Pancreas (tissue), 10 donors: ENCODE data around the gene MORN4. TPM values are rescaled to one million over a fixed set of nuclear protein-coding genes. Genes with fewer than 3 reads are reported as not detected.
A peak's percentile ranks its signal among the peaks of the same experiment; 100 is the strongest.
"Not testable (repeated sequence)": the region's sequence is repeated elsewhere in the genome, so short reads cannot be mapped to it uniquely, and the experiment has no call there.

Experiments
- ATAC-seq, 4 donors: fragments of 200-7000 bp; cut with Tn5 transposase; one replicate each; pipeline versions ENCODE4 v1.8.0 to v1.9.1; 2020; ENCODE audit warnings: mild to moderate bottlenecking in 4 of 4, moderate library complexity in 4 of 4
- DNase-seq, 6 donors: peaks; one replicate each; pipeline ENCODE4 v3.0.0-alpha.2; 2020
- FAIRE-seq: peaks from 2 replicates; lab custom pipeline; 2012; peaks lifted over from hg19 to GRCh38; lab: Jason Lieb, UNC
- H3K27ac ChIP-seq, 4 donors: fragments of 200-600 bp; sonication (generic); 1 replicate in 3 of 4; 2 replicates in 1 of 4; pipeline versions ENCODE4 v1.5.0 to v1.8.0; 2020
- H3K27me3 ChIP-seq, 4 donors: fragments of 200-600 bp; one replicate each; pipeline ENCODE4 v1.8.0; 2021
- H3K36me3 ChIP-seq, 3 donors: fragments of 200-600 bp; sonication (generic) in 1 of 3; one replicate each; pipeline versions ENCODE4 v1.5.0 to v1.8.0; 2020 to 2021
- H3K4me1 ChIP-seq, 3 donors: fragments of 200-600 bp; one replicate each; pipeline ENCODE4 v1.8.0; 2021
- H3K4me3 ChIP-seq, 4 donors: fragments of 200-600 bp; sonication (generic) in 2 of 4; one replicate each; pipeline versions ENCODE4 v1.5.0 to v1.8.0; 2020 to 2021
- H3K9me3 ChIP-seq, 4 donors: fragments of 200-600 bp; one replicate each; pipeline ENCODE4 v1.8.0; 2021
- CTCF ChIP-seq, 4 donors: fragments of 200-600 bp; sonication (generic) in 3 of 4; IDR thresholded peaks; one replicate each; pipeline versions ENCODE4 v1.5.0 to v1.8.0; 2021; ENCODE audit warnings: antibody characterized with exemption in 4 of 4
- WGBS, 2 donors: extraction: QIAGEN DNeasy Blood & Tissue Kit; methylation state at CpG; one replicate each; pipeline ENCODE4 v1.1.7; 2013; 5-methylcytosine and 5-hydroxymethylcytosine counted together
- intact Hi-C, 3 donors: fragments of 100-400 bp; cut with DNase I; formaldehyde crosslinking; loops; one replicate each; pipeline versions ENCODE4 v1.11.1 to v1.14.2; 2022
- polyA plus RNA-seq, 2 donors: library from polyadenylated mRNA; stranded (reverse); fragments of 200-250 nt; gene quantifications; one replicate each; pipeline ENCODE4 v1.2.3, GENCODE V29; 2013
- total RNA-seq, 6 donors: library from RNA; stranded (reverse); fragmentation: NEBNext Ultra II Directional in 4 of 6; extraction: Animal tissue kit (Norgen Biotek cat#: 25700) in 4 of 6; gene quantifications; one replicate each; pipeline versions ENCODE4 v1.2.1 to v1.2.4, GENCODE V29; 2021 to 2023
- donor health status: healthy with polysubstance abuse.
- donor health status: DM: no; HTN: no; CAD: no; lungs with moderate emphysema.
- donor health status: DM: no; HTN: no; CAD: no.
- donor health status: control.
- donor health status: control.
- donor health status: Bipolar disorder and iron deficiency.
- donor health status: DM: yes; HTN: yes; CAD: no.
- donor health status: DM: no; HTN: no; CAD: no.
- donor health status: DM: no; HTN: no; CAD: no.
- donor health status: DM: yes; HTN: yes; CAD: no.

Gene MORN4
- total and polyA plus RNA-seq, 8 donors, result 3.3 to 8.9 (median 4.7) TPM

GRCh38 chr10:97580421-97581367 is 52.6 kb downstream of the MORN4 start:
- no peaks in the 10 kb centered on the region for H3K27me3 ChIP-seq
- no peak overlapping the region for H3K4me3 ChIP-seq
- H3K4me1 ChIP-seq, result no peaks in the 10 kb centered on the region
- no peak for FAIRE-seq
- WGBS, 2 donors, result 79 to 81% methylated on average over 9 of the region's 9 CpGs
- H3K27ac ChIP-seq, result no peak overlapping the region
- H3K36me3 ChIP-seq, result no peaks in the 10 kb centered on the region
- ATAC-seq, result no peak
- intact Hi-C loops, result no loop called here
- DNase-seq, result no peak
- no peak for TF ChIP-seq CTCF (IDR thresholded peaks at IDR 0.05)
- no peaks in the 10 kb centered on the region for H3K9me3 ChIP-seq

- Histone ChIP-seq H3K27me3 (no peaks in the 10 kb centered on the region), H3K4me3 (no peak overlapping the region), H3K4me1 (peaks cover 0 to 5% (median 0%) of the 10 kb centered on the region in 3 donors), H3K9me3 (no peaks in the 10 kb centered on the region), H3K27ac (no peak overlapping the region), H3K36me3 (no peaks in the 10 kb centered on the region)
- FAIRE-seq (no peak), ATAC-seq (no peak), DNase-seq (no peak)
- WGBS, 2 donors, result 66 to 77% methylated on average over 40 of the region's 40 CpGs
- TF ChIP-seq CTCF (IDR thresholded peaks at IDR 0.05), result no peak
- intact Hi-C loops, result loop anchor here in 1 of 3 donors (10.0 kb wide), 1 partner anchor 146 kb away; no protein-coding TSS in a partner anchor
These were observed 55.0 kb downstream of the MORN4 start for GRCh38 chr10:97578171-97578844.

GRCh38 chr10:97577701-97578100 is 55.6 kb downstream of the MORN4 start:
- intact Hi-C loops, result loop anchor here in 1 of 3 donors (10.0 kb wide), 1 partner anchor 147 kb away; no protein-coding TSS in a partner anchor
- DNase-seq (no peak), FAIRE-seq (no peak), ATAC-seq (no peak)
- no peaks in the 10 kb centered on the region for H3K27me3 ChIP-seq
- 76 to 77% methylated on average over 9 of the region's 9 CpGs for WGBS, 2 donors
- no peak for TF ChIP-seq CTCF (IDR thresholded peaks at IDR 0.05)
- H3K27ac ChIP-seq, result no peak overlapping the region
- H3K4me3 ChIP-seq, result no peak overlapping the region
- peaks cover 0 to 5% (median 0%) of the 10 kb centered on the region in 3 donors for H3K4me1 ChIP-seq
- no peaks in the 10 kb centered on the region for H3K36me3 ChIP-seq
- H3K9me3 ChIP-seq, result no peaks in the 10 kb centered on the region

- not testable (repeated sequence) for H3K9me3 ChIP-seq, FAIRE-seq, ATAC-seq, H3K4me3 ChIP-seq, DNase-seq, H3K36me3 ChIP-seq, H3K4me1 ChIP-seq, H3K27ac ChIP-seq, H3K27me3 ChIP-seq
- WGBS, 2 donors, result 57 to 58% methylated on average over 5 of the region's 5 CpGs
- intact Hi-C loops, result loop anchor here in 1 of 3 donors (10.0 kb wide), 1 partner anchor 148 kb away; no protein-coding TSS in a partner anchor
These were observed 56.8 kb downstream of the MORN4 start for GRCh38 chr10:97576487-97576886.

- ATAC-seq (peak in 1 of 4 donors; percentile 8), DNase-seq (no peak), FAIRE-seq (no peak)
- Histone ChIP-seq H3K27ac (peak overlapping the region; percentile 0 to 54 (median 42)), H3K4me1 (peaks cover 0 to 5% (median 0%) of the 10 kb centered on the region in 3 donors), H3K9me3 (no peaks in the 10 kb centered on the region), H3K4me3 (no peak overlapping the region), H3K36me3 (no peaks in the 10 kb centered on the region), H3K27me3 (no peaks in the 10 kb centered on the region)
- intact Hi-C loops, result loop anchor here in 1 of 3 donors (10.0 kb wide), 1 partner anchor 150 kb away; no protein-coding TSS in a partner anchor
- 72 to 80% methylated on average over 6 of the region's 6 CpGs for WGBS, 2 donors
- no peak for TF ChIP-seq CTCF (IDR thresholded peaks at IDR 0.05)
These were observed 58.1 kb downstream of the MORN4 start for GRCh38 chr10:97575127-97575668.
